OCI-LY3 (cell line): ENCODE measurements around the gene CERS6.

Experiments used
- H2AFZ ChIP-seq: fragments of 200-600, 300-600 bp; shearing (Covaris generic); 2 replicates; pipeline ENCODE4 v1.6.0; 2014; ENCODE audit warnings: antibody characterized with exemption, low read depth, low read length
- H3K27ac ChIP-seq: fragments of 200-600, 300-600 bp; sonication (generic); 2 replicates; pipeline ENCODE4 v1.5.1; 2014; ENCODE audit warnings: mild to moderate bottlenecking, low read length, moderate library complexity, mixed read lengths
- H3K27me3 ChIP-seq: fragments of 200-600, 300-600 bp; sonication (generic); 2 replicates; pipeline ENCODE4 v1.6.1; 2014; ENCODE audit warnings: low read depth, low read length, mixed read lengths
- H3K36me3 ChIP-seq: fragments of 200-600, 300-600 bp; sonication (generic); replicated peaks from 2 replicates; pipeline ENCODE3; 2014; ENCODE audit warnings: low read depth, low read length, mixed read lengths
- H3K4me1 ChIP-seq: fragments of 300-600, 200-600 bp; sonication (generic); 2 replicates; pipeline ENCODE4 v1.6.1; 2014; ENCODE audit warnings: low read length, mixed read lengths
- H3K4me2 ChIP-seq: fragments of 200-600, 300-600 bp; sonication (generic); 2 replicates; pipeline ENCODE4 v1.6.1; 2014; ENCODE audit warnings: low read length, mixed read lengths
- H3K4me3 ChIP-seq: fragments of 300-600, 200-600 bp; sonication (generic); 2 replicates; pipeline ENCODE4 v1.5.1; 2014; ENCODE audit warnings: antibody characterized with exemption, mild to moderate bottlenecking, low read length, moderate library complexity
- H3K79me2 ChIP-seq: fragments of 300-600, 200-600 bp; shearing (Covaris generic); 2 replicates; pipeline ENCODE4 v1.6.1; 2014; ENCODE audit warnings: mild to moderate bottlenecking, low read length, mixed read lengths
- H3K9ac ChIP-seq: fragments of 300-600, 200-600 bp; shearing (Covaris generic); 2 replicates; pipeline ENCODE4 v1.6.0; 2014; ENCODE audit warnings: mild to moderate bottlenecking, low read length, moderate library complexity
- H3K9me3 ChIP-seq: fragments of 200-600, 300-600 bp; shearing (Covaris generic); 2 replicates; pipeline ENCODE4 v1.6.1; 2014; ENCODE audit warnings: low read length, mixed read lengths; ENCODE audit not compliant: insufficient read depth
- H4K20me1 ChIP-seq: fragments of 200-600, 300-600 bp; sonication (generic); 2 replicates; pipeline ENCODE4 v1.6.1; 2016; ENCODE audit warnings: low read length, mixed read lengths; ENCODE audit not compliant: insufficient read depth
- CTCF ChIP-seq: fragments of 200-600, 300-600 bp; sonication (generic); IDR thresholded peaks from 2 replicates; pipeline ENCODE4 v1.5.1; 2014; ENCODE audit warnings: antibody characterized with exemption, low read length, low read depth
- EZH2phosphoT487 ChIP-seq: fragments of 200-600 bp; shearing (Covaris generic); IDR thresholded peaks from 2 replicates; pipeline ENCODE4 v1.6.1; 2018; ENCODE audit warnings: antibody characterized with exemption, mixed run types, low read depth

The CERS6 gene

GRCh38 chr2:168710754-168711467, 254.8 kb downstream of the CERS6 start:
- Histone ChIP-seq H3K9ac (no peak overlapping the region), H3K4me3 (no peak overlapping the region), H3K79me2 (no peaks in the 10 kb centered on the region), H3K27ac (no peak overlapping the region), H4K20me1 (peaks cover 16% of the 10 kb centered on the region), H3K4me2 (no peak overlapping the region), H2AFZ (no peak overlapping the region), H3K4me1 (peaks cover 26% of the 10 kb centered on the region), H3K9me3 (no peaks in the 10 kb centered on the region), H3K27me3 (no peaks in the 10 kb centered on the region), H3K36me3 (no peaks in the 10 kb centered on the region)
- TF ChIP-seq CTCF, result no peak
- no peak for TF ChIP-seq EZH2phosphoT487

GRCh38 chr2:168712053-168712452, 256.0 kb downstream of the CERS6 start:
- no peak overlapping the region for H3K27ac ChIP-seq
- peaks cover 16% of the 10 kb centered on the region for H4K20me1 ChIP-seq
- H3K4me2 ChIP-seq, result peak overlapping the region; percentile 42
- H3K36me3 ChIP-seq, result no peaks in the 10 kb centered on the region
- H3K4me3 ChIP-seq, result no peak overlapping the region
- H3K4me1 ChIP-seq, result peaks cover 26% of the 10 kb centered on the region
- no peaks in the 10 kb centered on the region for H3K27me3 ChIP-seq
- no peak for TF ChIP-seq EZH2phosphoT487
- peak; percentile 56 for TF ChIP-seq CTCF
- H3K9me3 ChIP-seq, result no peaks in the 10 kb centered on the region
- H3K79me2 ChIP-seq, result no peaks in the 10 kb centered on the region
- no peak overlapping the region for H3K9ac ChIP-seq
- H2AFZ ChIP-seq, result no peak overlapping the region

- H3K4me3 ChIP-seq, result no peak overlapping the region
- H3K4me2 ChIP-seq, result no peak overlapping the region
- peaks cover 26% of the 10 kb centered on the region for H3K4me1 ChIP-seq
- no peaks in the 10 kb centered on the region for H3K27me3 ChIP-seq
- no peak overlapping the region for H3K27ac ChIP-seq
- no peaks in the 10 kb centered on the region for H3K9me3 ChIP-seq
- no peak overlapping the region for H2AFZ ChIP-seq
- H3K79me2 ChIP-seq, result no peaks in the 10 kb centered on the region
- H3K9ac ChIP-seq, result no peak overlapping the region
- H4K20me1 ChIP-seq, result peaks cover 16% of the 10 kb centered on the region
- TF ChIP-seq EZH2phosphoT487, result no peak
- TF ChIP-seq CTCF, result no peak
- H3K36me3 ChIP-seq, result no peaks in the 10 kb centered on the region
Measured at GRCh38 chr2:168713325-168713724, 257.3 kb downstream of the CERS6 start.

- Histone ChIP-seq H3K79me2 (no peaks in the 10 kb centered on the region), H3K9ac (no peak overlapping the region), H3K4me1 (peaks cover 21% of the 10 kb centered on the region), H3K9me3 (no peaks in the 10 kb centered on the region), H2AFZ (no peak overlapping the region), H4K20me1 (peaks cover 11% of the 10 kb centered on the region), H3K27ac (no peak overlapping the region), H3K27me3 (no peaks in the 10 kb centered on the region), H3K4me3 (no peak overlapping the region), H3K4me2 (no peak overlapping the region), H3K36me3 (no peaks in the 10 kb centered on the region)
- TF ChIP-seq EZH2phosphoT487, result no peak
- TF ChIP-seq CTCF, result no peak
Measured at GRCh38 chr2:168715849-168716248, 259.8 kb downstream of the CERS6 start.
